Astrocyte (in vitro differentiated cells and primary cell): ENCODE measurements around the gene SCGB1C2. TPM values are rescaled to one million over a fixed set of nuclear protein-coding genes. Genes with fewer than 3 reads are reported as not detected.

ENCODE experiments used
- DNase-seq: peaks from one replicate; pipeline ENCODE4 v3.0.0-alpha.2; 2010; ENCODE audit warnings: low read depth
- FAIRE-seq: peaks from 2 replicates; lab custom pipeline; 2011; peaks lifted over from hg19 to GRCh38; lab: Jason Lieb, UNC
- H2AFZ ChIP-seq: 2 replicates; pipeline ENCODE4 v1.6.0; 2012; ENCODE audit warnings: low read depth, low read length, inconsistent platforms
- H3K27ac ChIP-seq: 2 replicates; pipeline ENCODE4 v1.5.1; 2011; ENCODE audit warnings: low read depth, low read length, inconsistent platforms
- H3K27me3 ChIP-seq: 2 replicates; pipeline ENCODE4 v1.6.0; 2011; ENCODE audit warnings: low read length, inconsistent platforms; ENCODE audit not compliant: insufficient read depth
- H3K36me3 ChIP-seq: 2 replicates; pipeline ENCODE4 v1.5.1; 2011; ENCODE audit warnings: low read length, inconsistent platforms; ENCODE audit not compliant: insufficient read depth
- H3K4me1 ChIP-seq: 2 replicates; pipeline ENCODE4 v1.5.1; 2011; ENCODE audit warnings: low read length, inconsistent platforms; ENCODE audit not compliant: insufficient read depth
- H3K4me2 ChIP-seq: 2 replicates; pipeline ENCODE4 v1.6.0; 2012; ENCODE audit warnings: low read length, inconsistent platforms
- H3K4me3 ChIP-seq: 2 replicates; pipeline ENCODE4 v1.5.1; 2011; ENCODE audit warnings: low read depth, mild to moderate bottlenecking, low read length, inconsistent platforms; ENCODE audit not compliant: insufficient read depth
- H3K79me2 ChIP-seq: 2 replicates; pipeline ENCODE4 v1.6.0; 2012; ENCODE audit warnings: mild to moderate bottlenecking, low read length, inconsistent platforms; ENCODE audit not compliant: insufficient read depth
- H3K9ac ChIP-seq: 2 replicates; pipeline ENCODE4 v1.6.0; 2012; ENCODE audit warnings: mild to moderate bottlenecking, low read length, inconsistent platforms
- H3K9me3 ChIP-seq: 2 replicates; pipeline ENCODE4 v1.5.1; 2012; ENCODE audit warnings: low read depth, mild to moderate bottlenecking, low read length, inconsistent platforms; ENCODE audit not compliant: insufficient read depth
- H4K20me1 ChIP-seq: 2 replicates; pipeline ENCODE4 v1.6.0; 2012; ENCODE audit warnings: low read length, inconsistent platforms; ENCODE audit not compliant: insufficient read depth
- H3K27ac Mint-ChIP-seq: one replicate; pipeline ENCODE4 v1.8.0; 2021; ENCODE audit warnings: mild to moderate bottlenecking, mixed read lengths; ENCODE audit not compliant: unreplicated experiment
- H3K27me3 Mint-ChIP-seq: one replicate; pipeline ENCODE4 v1.8.0; 2021; ENCODE audit warnings: low read depth, mixed read lengths; ENCODE audit not compliant: unreplicated experiment
- H3K36me3 Mint-ChIP-seq: one replicate; pipeline ENCODE4 v1.8.0; 2021; ENCODE audit warnings: low read depth, mixed read lengths; ENCODE audit not compliant: unreplicated experiment
- H3K4me1 Mint-ChIP-seq: one replicate; pipeline ENCODE4 v1.8.0; 2021; ENCODE audit warnings: low read depth, mixed read lengths; ENCODE audit not compliant: unreplicated experiment
- H3K4me3 Mint-ChIP-seq: one replicate; pipeline ENCODE4 v1.8.0; 2021; ENCODE audit warnings: mild to moderate bottlenecking, moderate library complexity, mixed read lengths; ENCODE audit not compliant: unreplicated experiment
- H3K9me3 Mint-ChIP-seq: one replicate; pipeline ENCODE4 v1.8.0; 2021; ENCODE audit warnings: mild to moderate bottlenecking, mixed read lengths; ENCODE audit not compliant: unreplicated experiment
- CTCF ChIP-seq: IDR thresholded peaks from 2 replicates; pipeline ENCODE4 v1.5.1; 2011; ENCODE audit warnings: low read depth, mild to moderate bottlenecking, inconsistent platforms, low read length, moderate library complexity; ENCODE audit not compliant: insufficient read depth
- EZH2 ChIP-seq: IDR thresholded peaks from 2 replicates; pipeline ENCODE4 v1.6.1; 2012; ENCODE audit warnings: mild to moderate bottlenecking, low read length, inconsistent platforms; ENCODE audit not compliant: insufficient read depth
- total RNA-seq: library from RNA; stranded (reverse); gene quantifications from 2 replicates; pipeline ENCODE4 v1.2.1, GENCODE V29; 2021

Gene SCGB1C2
- total RNA-seq, 1 donor from 2014 or later: not detected

DNA sequence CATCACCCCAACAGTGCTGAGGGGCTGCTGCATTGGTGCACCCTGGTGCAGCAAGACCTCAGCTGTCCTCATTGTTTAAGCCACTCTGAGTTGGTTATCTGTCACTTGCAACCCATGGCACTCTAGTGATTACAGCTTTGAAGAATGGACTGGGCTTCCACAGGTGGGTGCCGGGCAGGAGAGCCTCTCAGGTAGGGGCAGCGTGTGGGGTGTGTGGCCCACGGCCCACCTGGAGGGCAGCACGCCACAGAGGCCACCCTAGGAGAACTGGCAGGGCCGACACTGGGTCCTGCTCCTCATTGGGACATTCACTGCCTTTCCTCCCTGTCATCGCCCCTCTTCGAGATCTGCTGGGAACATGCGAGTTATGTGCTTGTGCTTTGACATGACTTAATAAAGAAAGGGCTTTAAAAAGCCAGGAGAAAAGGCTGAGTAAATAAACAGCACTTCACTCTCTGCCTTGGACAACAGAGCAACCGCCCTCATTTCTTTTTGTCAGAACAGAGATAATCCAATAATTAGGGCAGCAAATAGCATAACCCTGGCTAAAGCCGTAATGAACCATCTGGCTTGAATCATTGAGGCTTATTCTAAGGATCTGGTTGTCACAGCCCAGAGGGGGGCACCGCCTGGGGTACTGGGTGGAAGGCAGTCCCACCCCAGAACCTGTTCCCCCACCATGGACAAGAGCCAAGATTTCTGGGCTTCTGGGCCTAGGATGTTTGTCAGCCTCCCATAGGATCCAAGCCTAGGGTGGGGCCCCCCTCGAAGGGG lies 41.1 kb downstream of the SCGB1C2 start:
- Histone ChIP-seq H3K4me1 (no peaks in the 10 kb centered on the region), H3K36me3 (no peaks in the 10 kb centered on the region), H3K9ac (no peak overlapping the region), H4K20me1 (no peaks in the 10 kb centered on the region), H3K9me3 (no peaks in the 10 kb centered on the region), H3K4me2 (no peak overlapping the region), H3K27ac (no peak overlapping the region), H3K79me2 (no peaks in the 10 kb centered on the region), H3K4me3 (no peak overlapping the region), H3K27me3 (peaks cover 60% of the 10 kb centered on the region), H2AFZ (no peak overlapping the region)
- peaks cover 55% of the 10 kb centered on the region for H3K27me3 Mint-ChIP-seq
- H3K4me1 Mint-ChIP-seq: no peaks in the 10 kb centered on the region
- H3K4me3 Mint-ChIP-seq: no peak overlapping the region
- no peak overlapping the region for H3K27ac Mint-ChIP-seq
- H3K9me3 Mint-ChIP-seq: peaks cover 2% of the 10 kb centered on the region
- FAIRE-seq (no peak), DNase-seq (no peak)
- H3K36me3 Mint-ChIP-seq: peaks cover 2% of the 10 kb centered on the region
- no peak for TF ChIP-seq CTCF
- no peak for TF ChIP-seq EZH2

DNA sequence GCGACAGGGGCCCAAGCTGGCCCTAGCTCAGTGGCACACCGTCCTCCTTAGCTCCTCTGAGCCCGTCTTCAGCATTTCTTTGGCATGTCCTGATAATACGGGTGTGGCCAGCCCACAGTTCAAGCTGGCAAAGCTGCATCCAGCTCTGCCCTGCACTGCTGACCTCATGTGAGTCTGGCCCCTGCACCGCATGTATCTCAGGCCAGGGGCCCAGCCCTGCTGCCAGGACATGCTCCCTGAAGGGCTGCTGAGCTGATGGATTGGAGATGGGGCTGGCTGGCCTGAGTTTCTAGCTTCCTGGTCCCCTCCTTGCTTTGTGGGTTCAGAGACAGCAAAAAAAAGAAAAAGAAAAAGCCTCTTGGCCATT lies 41.7 kb downstream of the SCGB1C2 start:
- TF ChIP-seq EZH2 (no peak), CTCF (no peak)
- Mint-ChIP-seq H3K4me1 (no peaks in the 10 kb centered on the region), H3K27me3 (peaks cover 58% of the 10 kb centered on the region), H3K4me3 (no peak overlapping the region), H3K27ac (no peak overlapping the region), H3K36me3 (peaks cover 2% of the 10 kb centered on the region), H3K9me3 (peaks cover 2% of the 10 kb centered on the region)
- H3K4me3 ChIP-seq: no peak overlapping the region
- no peak for FAIRE-seq
- H2AFZ ChIP-seq: no peak overlapping the region
- no peak overlapping the region for H3K27ac ChIP-seq
- H3K79me2 ChIP-seq: no peaks in the 10 kb centered on the region
- no peaks in the 10 kb centered on the region for H4K20me1 ChIP-seq
- no peak for DNase-seq
- no peaks in the 10 kb centered on the region for H3K36me3 ChIP-seq
- H3K9me3 ChIP-seq: no peaks in the 10 kb centered on the region
- no peak overlapping the region for H3K9ac ChIP-seq
- no peaks in the 10 kb centered on the region for H3K4me1 ChIP-seq
- no peak overlapping the region for H3K4me2 ChIP-seq
- H3K27me3 ChIP-seq: peaks cover 65% of the 10 kb centered on the region

DNA sequence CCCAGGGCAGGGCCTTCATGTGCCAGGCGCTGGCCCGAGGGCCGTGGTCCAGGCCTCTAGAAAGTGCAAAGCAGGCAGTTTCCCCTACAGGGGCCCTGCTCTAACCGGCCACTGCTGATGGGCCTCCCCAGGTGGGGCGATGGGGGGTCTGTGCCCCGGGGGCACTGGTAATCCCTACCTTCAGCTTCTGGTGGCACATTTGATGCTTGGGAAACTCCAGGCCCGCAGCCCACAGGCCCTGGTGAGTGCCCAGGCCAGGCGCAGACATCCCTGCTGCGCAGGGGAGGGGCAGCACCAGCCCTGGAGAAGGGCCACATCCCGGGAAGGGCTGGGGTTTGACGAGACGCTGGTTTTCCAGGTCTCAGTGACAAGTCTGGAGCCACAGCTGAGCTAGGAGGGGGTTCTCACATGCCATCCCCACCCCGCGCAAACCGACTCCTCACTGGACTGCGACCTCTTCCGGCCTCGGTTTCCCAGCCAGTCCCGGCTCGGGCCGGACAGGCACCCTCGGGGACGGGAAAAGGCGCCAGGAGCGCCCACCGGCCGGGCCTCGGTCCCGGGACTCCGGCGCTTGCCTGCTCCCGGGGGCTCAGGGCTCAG lies 42.5 kb downstream of the SCGB1C2 start:
- Mint-ChIP-seq H3K27me3 (peaks cover 60% of the 10 kb centered on the region), H3K4me3 (no peak overlapping the region)

More for the DNA sequence above, 42.5 kb downstream of the SCGB1C2 start:
- Histone ChIP-seq H4K20me1 (no peaks in the 10 kb centered on the region), H3K9ac (no peak overlapping the region), H3K36me3 (no peaks in the 10 kb centered on the region), H2AFZ (no peak overlapping the region), H3K4me3 (no peak overlapping the region), H3K27ac (no peak overlapping the region), H3K27me3 (peaks cover 70% of the 10 kb centered on the region), H3K79me2 (no peaks in the 10 kb centered on the region), H3K4me1 (no peaks in the 10 kb centered on the region), H3K9me3 (no peaks in the 10 kb centered on the region), H3K4me2 (no peak overlapping the region)
- Mint-ChIP-seq H3K27ac (no peak overlapping the region), H3K36me3 (peaks cover 2% of the 10 kb centered on the region), H3K9me3 (peaks cover 2% of the 10 kb centered on the region), H3K4me1 (no peaks in the 10 kb centered on the region)
- DNase-seq (no peak), FAIRE-seq (no peak)
- TF ChIP-seq EZH2 (no peak), CTCF (no peak)
